GM10266 (cell line): ENCODE data around the gene ITGB2.

Source experiments
- DNase-seq: peaks from one replicate; pipeline ENCODE4 v3.0.0; 2012; ENCODE audit errors: extremely low spot score
- TF ChIP-seq, protein P1 (sequence below): IDR thresholded peaks from 2 replicates; pipeline ENCODE4 v1.5.1; 2012; ENCODE audit warnings: mild to moderate bottlenecking, low read depth; ENCODE audit not compliant: control insufficient read depth, insufficient read depth; ENCODE audit errors: missing control alignments

The ITGB2 gene

DNA sequence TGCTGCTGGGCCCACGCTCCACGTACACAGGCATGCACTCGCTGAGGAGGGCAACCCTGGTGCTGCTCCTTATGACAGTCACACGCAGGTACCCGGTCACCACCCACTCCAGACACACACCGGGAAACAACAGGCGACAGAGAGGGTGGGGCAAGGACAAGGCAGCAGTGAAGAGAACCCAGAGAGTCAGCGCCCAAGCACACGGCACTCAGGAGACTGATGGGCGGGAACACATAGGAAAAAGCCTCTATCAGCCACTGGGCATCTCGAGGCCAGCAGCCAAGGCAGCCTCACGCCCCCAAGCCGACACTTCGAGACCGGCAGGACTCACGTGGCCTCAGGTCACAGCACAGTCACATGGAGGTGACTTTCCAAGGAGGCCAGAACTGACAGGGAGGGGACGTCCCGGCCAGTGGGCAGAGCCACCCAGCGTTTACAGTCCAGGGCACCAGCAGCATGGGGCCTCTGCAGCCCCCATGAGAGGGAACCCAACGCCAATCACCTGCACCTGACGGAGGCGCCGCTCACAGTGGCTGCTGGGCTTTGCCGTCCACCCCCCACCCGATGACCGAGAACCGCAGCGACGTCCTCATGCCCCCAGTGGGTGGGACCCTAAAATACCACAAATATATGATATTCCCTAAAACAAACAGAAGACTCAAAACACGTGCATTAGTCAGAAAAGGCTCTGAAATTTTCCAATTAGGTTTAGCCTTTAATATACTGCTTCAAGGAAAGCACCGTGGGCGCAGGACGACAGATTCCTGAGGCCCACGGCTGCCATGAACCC is 66.9 kb downstream of the ITGB2 start:
- no peak for DNase-seq
- TF ChIP-seq, protein P1, sequence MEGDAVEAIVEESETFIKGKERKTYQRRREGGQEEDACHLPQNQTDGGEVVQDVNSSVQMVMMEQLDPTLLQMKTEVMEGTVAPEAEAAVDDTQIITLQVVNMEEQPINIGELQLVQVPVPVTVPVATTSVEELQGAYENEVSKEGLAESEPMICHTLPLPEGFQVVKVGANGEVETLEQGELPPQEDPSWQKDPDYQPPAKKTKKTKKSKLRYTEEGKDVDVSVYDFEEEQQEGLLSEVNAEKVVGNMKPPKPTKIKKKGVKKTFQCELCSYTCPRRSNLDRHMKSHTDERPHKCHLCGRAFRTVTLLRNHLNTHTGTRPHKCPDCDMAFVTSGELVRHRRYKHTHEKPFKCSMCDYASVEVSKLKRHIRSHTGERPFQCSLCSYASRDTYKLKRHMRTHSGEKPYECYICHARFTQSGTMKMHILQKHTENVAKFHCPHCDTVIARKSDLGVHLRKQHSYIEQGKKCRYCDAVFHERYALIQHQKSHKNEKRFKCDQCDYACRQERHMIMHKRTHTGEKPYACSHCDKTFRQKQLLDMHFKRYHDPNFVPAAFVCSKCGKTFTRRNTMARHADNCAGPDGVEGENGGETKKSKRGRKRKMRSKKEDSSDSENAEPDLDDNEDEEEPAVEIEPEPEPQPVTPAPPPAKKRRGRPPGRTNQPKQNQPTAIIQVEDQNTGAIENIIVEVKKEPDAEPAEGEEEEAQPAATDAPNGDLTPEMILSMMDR = no peak

DNA sequence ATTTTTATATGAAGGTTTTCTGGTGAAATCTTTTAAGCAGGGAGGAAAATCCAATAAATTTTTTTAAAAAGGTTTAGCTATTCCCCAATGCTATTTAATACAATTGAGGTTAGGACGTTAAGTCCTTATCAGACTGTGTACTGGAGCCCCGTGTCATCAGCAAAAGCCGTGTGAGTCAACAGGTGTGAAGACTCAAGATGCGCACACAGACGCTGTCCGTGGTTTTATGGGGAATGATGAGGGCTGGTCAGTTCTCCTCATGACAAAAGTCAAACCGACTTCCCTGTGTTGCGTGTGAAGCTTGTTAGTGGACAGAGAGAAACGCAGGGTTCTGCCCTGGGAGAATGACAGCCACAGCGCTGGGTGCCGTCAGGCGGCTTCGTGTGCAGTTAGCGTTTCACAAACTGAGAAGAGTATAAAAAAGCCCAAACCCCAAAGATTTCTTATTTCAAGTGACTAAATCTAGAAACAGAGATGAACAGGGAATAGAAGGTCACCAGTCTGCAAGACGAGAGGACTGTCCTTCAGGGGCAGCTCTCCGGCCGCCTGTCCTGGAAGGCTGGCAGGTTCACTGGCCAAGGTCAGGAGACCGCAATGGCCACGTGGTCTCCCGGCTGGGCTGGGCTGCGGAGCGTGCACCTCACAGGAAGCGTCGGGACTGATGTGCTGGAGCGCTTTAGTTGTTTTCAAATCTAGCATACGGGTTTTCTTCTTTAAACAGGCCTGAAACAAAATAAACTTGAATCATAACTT is 69.6 kb downstream of the ITGB2 start:
- no peak for DNase-seq
- TF ChIP-seq, protein P1 = no peak

DNA sequence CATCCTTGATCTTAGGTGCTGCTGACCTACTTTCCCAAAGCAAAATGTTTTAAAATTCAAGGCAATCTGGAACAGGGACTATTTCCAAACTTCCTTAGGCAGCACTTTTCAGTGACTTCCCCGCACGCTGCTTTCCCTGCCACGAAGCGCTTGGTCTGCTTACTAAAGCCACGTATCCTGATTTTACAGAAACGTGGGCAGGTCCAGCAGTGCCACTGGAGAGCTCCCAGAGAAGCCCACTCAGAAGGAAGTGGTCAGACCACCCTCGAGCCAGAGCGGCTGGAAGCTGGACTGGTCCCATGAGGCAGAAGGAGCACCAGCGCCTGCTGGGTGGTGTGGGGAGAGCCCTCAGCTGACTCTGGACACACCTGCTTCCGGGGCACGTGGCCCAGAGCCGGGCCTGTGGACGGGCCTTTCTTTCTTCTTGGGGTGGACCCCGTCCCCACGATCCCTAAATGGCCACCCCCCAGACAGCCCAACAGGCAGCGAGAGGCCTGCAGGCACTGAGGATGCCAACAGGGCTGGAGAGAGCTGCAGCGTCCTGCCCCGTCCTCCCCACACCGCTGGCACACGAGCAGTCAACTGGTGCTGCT is 70.4 kb downstream of the ITGB2 start:
- DNase-seq = no peak
- TF ChIP-seq, protein P1 = no peak

DNA sequence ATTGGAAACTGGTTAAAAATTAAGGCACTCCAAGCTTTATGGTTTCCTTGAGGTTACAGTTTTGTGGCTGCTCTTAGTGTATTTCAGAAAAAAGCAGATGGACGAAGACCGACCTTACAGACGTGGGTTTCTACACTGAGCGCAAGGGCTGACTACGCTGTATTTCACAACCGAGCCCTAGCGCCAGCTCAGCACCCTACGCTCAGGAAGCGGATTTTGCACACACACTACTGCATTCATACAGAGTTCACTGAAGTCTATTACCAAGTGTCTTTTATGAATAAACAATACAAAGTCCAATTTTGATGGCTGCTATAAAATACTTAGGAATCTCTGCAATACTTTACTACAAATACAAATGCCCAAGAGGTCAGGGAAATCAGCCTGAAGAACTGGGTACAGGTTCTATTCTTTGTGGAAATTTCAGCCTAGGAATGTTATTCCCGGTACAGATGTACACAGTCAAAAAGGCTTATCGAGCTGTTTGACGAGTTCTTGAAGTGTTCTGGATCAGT is 71.0 kb downstream of the ITGB2 start:
- DNase-seq = no peak
- TF ChIP-seq, protein P1 = no peak

DNA sequence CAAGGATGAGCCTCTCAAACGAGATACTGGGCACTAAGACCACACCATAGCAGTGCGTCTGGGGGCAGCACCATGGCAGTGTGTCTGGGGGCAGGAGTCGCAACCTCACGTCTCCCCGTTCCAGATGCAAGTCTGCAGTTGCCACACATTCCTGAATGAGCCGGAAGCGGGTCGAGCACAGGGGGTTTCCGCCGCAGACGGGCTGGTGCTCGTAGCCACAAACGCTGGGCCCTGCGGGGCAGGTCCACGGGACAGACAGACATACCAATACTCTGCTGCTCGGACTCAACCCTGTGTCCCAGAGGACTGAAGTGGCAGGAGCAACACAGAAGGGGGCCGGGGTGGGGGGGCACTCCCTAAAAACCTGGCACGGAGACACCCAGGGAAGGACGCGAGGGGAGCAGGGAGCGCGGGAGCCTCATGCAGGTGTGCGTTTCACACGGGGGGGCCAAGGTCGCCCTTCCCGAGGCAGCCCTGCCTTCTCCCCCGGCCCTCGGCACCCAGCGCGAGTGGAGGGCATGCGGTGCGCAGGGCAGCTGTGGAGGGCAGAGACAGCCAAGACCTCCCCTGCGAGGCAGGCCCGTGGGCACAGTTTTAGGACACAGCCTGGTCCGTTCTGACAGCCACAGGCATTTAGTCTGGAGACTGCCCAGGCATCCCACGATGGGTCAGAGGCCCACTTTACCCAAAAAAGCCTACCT is 71.7 kb downstream of the ITGB2 start:
- no peak for DNase-seq
- TF ChIP-seq, protein P1 = no peak

DNA sequence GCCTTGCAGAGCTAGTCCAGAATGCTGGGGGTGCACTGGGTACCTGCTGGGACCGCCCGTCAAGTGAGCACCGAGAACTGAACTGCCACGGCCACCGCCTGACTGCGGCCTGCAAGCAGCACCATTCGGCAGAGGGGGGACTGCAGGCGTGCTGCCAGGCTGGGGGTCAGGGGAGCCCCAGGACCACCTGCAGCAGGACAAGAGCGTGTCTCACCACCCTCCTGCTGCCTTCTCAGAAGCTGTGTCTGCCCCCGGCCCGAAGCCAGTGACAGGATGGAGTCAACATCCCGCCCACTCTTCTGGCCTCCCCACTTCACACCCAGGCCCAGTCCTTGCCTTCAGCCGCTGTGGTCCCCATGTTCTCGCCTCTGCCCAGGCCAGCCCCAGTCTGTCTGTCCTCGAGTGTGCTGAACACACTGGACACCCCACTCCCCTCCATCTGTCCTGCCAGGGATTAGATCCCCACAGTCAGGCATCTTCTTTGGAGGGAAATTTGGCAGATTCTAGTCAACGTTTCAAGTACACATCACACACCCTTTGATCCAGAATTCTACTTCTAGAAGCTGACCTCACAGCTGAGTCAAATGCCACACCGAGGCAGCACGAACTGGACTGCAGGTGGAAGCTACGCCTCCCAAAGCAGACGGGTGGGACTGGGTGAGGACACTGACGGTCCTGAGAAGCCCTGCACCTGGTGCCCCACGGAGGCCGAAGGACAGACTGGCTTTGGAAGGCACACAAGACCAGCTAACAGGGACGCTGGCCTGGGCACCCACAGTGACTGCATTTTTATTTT is 73.2 kb downstream of the ITGB2 start:
- no peak for DNase-seq
- TF ChIP-seq, protein P1 = no peak
